IPS-18c (cell line): ENCODE results near the gene USP49.
"Not testable (repeated sequence)": the region's sequence is repeated elsewhere in the genome, so short reads cannot be mapped to it uniquely, and the experiment has no call there.

Source experiments
- H3K4me3 ChIP-seq: 2 replicates; pipeline ENCODE4 v1.7.0; 2013; ENCODE audit warnings: low read depth, mild to moderate bottlenecking, low read length, moderate library complexity; ENCODE audit not compliant: insufficient read depth
- H3K9me3 ChIP-seq: one replicate; pipeline ENCODE4 v1.6.1; 2013; ENCODE audit warnings: mild to moderate bottlenecking, low read length, moderate library complexity; ENCODE audit not compliant: control insufficient read depth, insufficient read depth

Gene USP49

DNA sequence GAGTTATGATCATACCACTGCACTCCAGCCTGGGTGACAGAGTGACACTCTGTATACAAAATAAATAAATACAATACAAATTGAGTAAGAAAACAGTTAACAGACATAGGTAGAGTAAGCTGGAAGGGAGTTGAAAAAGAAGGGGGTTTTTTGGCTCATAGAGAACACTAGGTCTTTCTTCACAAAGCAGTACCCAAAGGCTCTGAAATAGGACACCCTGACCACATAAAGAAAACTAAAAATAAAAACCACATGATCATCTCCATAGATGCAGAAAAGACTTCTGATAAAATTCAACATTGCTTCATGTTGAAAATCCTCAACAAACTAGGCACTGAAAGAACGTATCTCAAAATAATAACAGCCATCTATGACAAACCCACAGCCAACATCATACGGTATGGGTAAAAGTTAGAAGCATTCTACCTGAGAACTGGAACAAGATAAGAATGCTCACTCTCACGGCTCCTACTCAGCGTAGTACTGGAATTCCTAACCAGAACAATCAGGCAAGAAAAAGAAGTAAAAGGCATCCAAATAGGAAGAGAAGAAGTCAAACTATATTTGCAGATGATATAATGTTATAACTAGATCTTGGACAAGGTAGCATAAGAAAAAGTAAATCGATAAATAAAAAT lies 59.0 kb downstream of the USP49 start:
- no peak overlapping the region for H3K4me3 ChIP-seq
- H3K9me3 ChIP-seq = no peaks in the 10 kb centered on the region

DNA sequence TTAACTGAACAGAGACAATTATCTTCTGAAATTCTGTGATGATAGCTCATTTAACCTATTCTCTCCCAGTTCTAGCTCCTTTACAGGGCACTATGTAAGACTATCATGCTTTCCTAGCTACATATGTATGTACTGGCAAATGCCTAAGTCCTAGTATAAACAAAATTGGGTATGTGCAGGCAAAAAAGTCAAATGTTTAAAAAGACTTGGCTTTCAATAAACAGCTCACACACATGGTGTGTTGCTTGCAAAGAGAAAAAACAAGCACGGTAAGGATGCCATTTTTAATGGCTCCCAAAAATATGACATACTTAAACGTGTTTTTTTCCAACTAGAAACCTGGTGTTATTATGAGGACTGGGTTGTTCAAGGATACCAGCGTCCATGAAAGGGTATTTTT lies 62.9 kb downstream of the USP49 start:
- no peaks in the 10 kb centered on the region for H3K9me3 ChIP-seq
- no peak overlapping the region for H3K4me3 ChIP-seq

DNA sequence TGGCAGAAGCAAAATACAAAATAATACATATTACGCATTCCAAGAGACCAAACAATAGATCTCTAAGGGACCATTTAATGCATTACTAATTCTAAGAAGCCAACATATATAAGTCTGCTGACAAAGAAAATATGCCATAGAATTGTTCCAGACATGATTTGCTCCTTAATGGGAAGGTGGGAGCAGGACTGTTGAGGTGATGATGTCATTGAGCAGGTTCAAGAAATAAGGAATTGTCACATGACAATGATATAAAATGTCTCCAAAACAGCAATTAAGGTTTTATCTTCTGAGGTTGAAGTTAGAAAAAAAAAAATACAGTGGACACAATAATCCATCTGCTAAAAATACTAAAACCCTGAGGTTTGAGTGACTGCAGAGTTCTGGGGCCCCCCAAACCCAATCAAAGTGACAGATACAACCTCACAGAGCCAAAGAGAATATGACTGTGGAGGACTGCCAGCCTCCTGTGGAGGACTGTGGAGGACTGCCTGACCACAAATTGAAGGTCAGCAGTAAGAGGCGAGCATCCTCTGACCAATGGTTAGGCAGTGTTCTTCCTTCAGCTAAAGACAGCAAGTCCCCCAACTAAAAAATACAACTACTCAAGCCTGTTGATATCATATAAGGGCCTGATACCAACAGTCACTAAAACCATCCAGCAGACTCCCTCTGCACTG lies 68.7 kb downstream of the USP49 start:
- H3K9me3 ChIP-seq = no peaks in the 10 kb centered on the region
- no peak overlapping the region for H3K4me3 ChIP-seq

DNA sequence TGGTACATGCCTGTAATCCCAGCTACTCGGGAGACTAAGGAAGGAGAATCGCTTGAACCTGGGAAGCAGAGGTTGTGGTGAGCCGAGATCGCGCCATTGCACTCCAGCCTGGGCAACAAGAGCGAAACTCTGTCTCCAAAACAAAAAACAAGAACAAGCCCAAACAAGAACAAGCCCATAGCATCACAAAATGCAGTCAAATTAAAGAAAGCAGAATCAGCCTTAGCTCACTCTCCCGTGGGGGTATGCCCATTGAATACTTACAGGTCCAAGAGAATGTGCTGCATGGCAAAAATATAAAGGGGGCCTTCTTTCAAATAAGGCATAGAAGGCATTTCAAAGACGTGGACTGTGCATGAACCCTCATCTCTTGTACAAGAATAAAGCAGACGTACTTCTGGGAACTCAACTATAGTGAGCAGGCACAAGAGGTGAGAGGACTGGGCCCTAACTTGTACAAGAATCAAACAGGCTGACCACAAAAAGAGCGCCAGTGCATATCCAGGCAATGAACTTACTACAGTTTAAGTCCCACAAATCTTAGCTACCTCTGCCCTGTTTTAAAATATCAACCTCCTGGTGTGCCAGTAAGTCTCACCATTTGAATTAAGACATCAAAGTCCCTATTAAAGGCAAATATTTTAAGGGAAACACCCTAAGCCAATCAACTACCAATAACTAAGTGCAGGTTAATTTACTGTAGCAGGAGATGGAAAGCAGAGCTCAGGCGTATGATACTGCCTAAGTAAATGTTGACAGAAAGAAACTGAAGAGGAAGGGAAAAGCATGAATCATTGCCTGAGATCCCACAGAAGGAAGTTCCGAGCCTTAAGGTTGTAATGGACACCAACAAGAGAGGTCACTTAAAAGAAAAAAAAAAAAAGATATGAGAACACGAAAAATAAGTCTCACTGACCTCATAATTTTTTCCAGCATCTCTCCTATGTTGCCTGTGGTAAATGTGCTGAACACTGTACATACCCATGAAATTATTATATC lies 70.3 kb downstream of the USP49 start:
- Histone ChIP-seq H3K9me3 (no peaks in the 10 kb centered on the region), H3K4me3 (no peak overlapping the region)

DNA sequence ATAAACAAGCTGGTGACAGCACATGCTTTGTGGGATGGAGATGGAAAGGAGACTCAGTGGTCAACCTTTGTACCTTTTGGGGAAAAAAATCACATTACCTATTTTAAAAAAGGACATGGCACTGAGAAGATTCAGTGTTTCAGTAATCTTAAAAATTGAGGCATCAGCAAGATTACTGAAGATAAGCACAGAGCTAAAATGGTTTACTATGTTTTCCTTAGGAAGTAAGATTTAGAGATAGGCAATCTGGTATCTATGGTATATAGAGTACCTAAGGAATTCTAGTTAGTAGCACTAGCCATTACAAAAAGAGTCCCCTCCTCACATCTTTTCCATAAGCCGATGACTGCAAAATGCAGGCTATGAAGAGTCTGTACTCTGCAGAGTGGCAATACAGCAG lies 72.0 kb downstream of the USP49 start:
- Histone ChIP-seq H3K4me3 (no peak overlapping the region), H3K9me3 (no peaks in the 10 kb centered on the region)

DNA sequence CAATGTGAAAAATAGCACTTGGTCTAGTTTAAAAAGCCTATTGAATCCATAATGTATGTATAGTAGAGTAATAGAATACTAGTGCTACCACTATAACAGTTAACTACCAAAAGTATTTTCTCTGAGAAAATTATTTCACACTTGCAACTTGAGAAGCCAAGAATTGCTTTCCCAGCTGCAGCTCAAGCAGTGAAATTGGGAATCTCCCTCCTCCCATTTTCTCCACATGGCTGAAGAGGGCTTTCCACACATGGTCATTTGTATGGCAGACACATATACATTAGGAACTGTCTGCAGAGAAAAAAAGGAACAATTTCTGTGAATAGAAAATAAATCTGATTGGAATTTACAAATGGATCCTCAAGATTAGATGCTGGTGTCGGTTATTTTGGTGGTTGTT lies 73.2 kb downstream of the USP49 start:
- no peak overlapping the region for H3K4me3 ChIP-seq
- no peaks in the 10 kb centered on the region for H3K9me3 ChIP-seq

DNA sequence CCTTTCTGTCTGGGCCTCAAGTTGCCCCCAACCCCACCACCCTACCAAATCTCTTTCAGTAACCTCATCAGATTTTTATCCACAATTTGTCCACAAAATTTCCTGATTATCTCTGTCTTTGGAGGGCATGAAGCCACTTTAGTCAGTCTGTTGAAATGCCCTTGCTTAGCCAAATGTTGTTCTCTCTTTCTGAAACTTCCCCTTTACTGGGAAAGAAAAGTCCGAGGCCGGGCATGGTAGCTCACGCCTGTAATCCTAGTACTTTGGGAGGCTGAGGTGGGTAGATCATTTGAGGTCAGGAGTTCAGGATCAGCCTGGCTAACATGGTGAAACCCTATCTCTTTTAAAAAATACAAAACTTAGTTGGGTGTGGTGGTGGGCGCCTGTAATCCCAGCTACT lies 73.9 kb downstream of the USP49 start:
- no peaks in the 10 kb centered on the region for H3K9me3 ChIP-seq
- H3K4me3 ChIP-seq = no peak overlapping the region

DNA sequence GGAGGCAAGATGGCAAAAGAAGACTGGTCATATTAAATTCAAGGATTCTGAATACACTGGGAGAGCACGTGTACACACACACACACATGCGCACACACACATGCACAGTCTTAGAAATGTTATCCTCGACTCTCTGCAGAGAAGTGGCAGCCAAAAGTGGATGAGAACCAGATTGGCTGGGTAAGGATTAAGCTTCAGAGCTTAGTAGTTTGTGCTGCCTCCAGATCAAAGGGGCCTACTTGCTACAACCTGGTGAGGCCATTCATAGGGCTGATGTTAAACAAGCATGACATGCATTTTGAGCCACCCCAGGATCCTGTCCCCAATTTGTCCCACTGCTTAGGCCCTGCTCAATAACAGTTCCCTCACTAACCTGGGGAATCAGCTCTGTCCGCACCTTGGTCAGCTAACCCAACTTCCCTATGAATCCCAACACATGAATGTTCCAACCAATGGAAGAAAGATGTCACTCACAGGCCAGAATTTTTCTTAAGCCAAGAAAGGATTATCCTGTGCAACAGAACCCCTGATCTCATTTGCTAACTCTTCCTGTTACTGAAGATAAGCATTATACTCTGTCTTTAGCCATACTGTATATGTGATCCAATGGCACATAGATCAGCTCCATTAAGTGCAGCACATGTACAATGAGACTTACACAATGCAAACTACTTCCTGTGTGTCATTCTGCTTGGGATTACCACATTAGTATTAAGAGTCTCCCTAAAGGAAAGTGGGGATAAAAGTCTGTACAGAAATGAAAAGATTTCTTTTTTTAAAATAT lies 76.7 kb downstream of the USP49 start:
- no peaks in the 10 kb centered on the region for H3K9me3 ChIP-seq
- H3K4me3 ChIP-seq = no peak overlapping the region

DNA sequence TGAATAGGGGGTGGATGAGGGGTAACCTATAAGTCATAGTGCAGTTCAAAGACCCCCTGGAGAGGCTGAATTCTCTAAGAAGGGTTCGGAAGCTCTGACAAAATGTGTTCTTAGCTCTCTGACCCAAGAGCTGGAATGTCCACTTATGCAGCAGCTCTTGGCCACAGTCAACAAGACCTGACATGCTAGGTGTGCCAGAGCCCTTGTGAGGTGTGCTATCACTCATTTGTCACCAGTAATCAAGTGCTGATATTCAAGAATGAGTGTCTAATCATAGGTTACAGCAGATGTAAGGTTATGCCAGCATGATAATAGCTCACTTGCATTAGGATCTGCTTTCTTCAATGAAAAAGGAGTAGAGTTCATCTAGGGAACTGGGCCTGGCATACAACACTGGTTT lies 79.6 kb downstream of the USP49 start:
- no peaks in the 10 kb centered on the region for H3K9me3 ChIP-seq
- no peak overlapping the region for H3K4me3 ChIP-seq

DNA sequence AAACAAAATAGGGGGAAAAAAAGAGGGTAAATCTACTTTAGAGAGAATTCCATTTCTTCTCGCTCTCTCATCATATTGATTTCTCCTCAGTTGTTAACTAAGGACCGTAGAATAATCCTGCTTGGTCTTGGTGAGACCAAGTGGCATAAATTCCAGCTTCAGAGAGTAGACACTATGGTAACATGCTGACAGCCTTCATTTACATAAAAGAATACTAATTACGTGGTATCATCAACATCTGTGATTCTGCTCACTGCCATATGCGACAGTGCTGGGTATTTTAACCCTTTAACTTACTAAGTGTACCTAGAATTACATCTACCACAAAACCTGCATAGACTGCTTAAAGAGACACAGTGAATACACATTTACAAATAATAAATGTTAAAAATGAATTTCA lies 80.5 kb downstream of the USP49 start:
- H3K4me3 ChIP-seq = no peak overlapping the region
- H3K9me3 ChIP-seq = no peaks in the 10 kb centered on the region

DNA sequence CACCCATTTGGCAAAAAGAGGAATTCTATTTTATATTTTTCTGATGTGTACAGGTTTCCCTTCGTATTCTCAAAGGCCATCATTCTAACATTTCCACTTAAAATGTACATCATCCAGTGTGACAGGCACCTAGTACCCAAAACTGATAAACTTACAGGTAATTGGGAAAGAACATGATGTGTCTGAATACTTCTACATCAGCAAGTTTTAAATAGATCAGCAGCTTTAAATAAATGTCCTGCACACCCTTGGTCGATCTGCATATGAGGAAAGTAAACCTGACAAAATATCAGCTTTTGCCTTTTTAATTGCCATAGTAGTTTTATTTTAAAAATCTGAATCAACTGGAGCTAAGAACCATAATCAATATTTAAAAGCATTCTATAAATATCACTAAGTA lies 81.2 kb downstream of the USP49 start:
- no peak overlapping the region for H3K4me3 ChIP-seq
- no peaks in the 10 kb centered on the region for H3K9me3 ChIP-seq

DNA sequence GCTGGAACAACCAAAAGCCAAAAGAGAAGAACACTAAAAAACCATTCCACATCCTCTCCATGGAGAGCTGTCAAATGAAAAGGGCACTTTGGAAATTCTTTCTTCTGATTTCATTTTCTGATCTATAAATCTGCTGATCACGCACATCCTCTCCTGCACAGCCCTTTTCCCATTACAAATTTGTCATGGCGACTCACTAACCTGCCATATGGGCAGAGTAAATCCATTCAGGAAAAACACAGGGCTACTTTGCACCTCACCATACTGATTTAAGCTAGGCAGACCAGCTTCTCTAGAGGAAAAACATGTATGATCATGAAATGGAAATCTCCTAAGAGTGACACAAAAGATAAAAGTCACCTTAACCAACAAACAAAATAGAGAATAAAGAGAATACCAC lies 81.7 kb downstream of the USP49 start:
- Histone ChIP-seq H3K9me3 (no peaks in the 10 kb centered on the region), H3K4me3 (no peak overlapping the region)

DNA sequence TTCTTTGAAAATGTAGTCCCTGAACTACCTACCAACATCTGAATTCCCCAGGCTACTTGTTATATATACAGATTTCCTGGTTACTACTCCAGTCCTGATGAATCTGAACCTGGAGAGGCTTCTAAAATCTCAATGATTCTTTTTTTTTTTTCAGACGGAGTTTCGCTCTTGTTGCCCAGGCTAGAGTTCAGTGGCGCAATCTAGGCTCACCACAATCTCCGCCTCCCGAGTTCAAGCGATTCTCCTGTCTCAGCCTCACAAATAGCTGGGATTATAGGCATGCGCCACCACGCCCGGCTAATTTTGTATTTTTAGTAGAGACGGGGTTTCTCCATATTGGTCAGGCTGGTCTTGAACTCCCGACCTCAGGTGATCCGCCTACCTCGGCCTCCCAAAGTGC lies 83.2 kb downstream of the USP49 start:
- not testable (repeated sequence) for H3K4me3 ChIP-seq, H3K9me3 ChIP-seq

DNA sequence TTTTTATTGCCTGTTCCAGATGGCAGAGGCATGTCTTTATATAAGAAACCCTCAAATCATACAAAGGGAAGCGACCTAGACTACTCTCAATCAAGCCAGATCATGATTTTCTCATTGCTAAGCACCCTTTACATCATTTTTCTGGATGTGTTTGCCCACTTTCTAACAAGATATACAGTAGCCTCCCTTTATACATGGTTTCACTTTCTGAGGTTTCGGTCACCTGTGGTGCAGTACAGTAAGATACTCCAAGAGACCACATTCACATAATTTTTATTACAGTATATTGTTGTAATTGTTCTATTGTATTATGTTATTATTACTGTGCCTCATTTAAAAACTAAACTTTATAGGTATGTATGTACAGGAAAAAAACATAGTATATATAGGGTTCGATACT lies 84.1 kb downstream of the USP49 start:
- Histone ChIP-seq H3K9me3 (no peaks in the 10 kb centered on the region), H3K4me3 (no peak overlapping the region)

DNA sequence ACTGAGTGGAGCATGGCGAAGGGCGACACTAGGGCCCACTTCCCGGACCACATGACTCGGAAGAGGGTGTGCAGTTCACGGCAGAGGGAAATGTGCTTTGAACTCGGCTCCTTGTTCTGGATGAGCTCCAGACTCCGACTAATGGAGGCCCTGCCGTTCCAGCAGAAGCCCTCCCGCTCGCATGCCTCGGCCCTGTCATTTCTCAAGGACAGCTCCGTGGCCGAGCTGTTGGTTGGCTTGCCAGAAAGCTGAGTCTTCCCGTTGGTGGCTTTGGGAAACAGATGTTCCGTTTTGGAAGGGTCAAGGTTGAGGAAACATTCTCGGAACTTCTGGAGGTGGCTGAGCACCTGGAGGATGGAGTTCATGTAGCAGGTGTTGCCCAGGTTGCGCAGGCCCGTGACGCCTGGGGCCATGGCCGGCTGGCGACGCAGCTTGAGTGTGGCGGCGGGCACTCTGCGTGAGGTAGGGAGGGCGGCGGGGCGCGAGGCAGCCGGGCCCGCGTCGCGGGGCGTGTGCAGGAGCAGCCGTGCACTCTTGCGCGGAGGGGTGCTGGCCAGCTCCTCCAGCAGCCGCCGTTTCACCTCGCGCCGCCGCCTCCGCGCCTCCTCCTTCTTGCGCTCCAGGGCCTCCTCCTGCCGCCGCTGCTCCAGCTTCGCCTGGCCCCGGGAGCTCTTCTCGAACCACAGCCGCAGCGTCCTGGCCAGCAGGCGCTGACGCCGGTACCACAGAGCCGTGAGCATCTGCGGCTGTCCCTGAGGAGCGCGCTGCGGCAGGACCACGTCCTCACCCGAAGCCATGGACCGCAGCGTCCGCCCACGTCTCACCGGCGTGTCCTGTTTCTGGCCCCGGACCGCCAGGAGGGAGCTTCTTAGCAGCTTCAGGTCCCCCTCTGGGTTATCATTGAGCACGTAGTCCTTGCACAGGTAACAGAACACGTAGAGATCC lies 89.1 kb downstream of the USP49 start:
- H3K4me3 ChIP-seq = no peak overlapping the region
- no peaks in the 10 kb centered on the region for H3K9me3 ChIP-seq

DNA sequence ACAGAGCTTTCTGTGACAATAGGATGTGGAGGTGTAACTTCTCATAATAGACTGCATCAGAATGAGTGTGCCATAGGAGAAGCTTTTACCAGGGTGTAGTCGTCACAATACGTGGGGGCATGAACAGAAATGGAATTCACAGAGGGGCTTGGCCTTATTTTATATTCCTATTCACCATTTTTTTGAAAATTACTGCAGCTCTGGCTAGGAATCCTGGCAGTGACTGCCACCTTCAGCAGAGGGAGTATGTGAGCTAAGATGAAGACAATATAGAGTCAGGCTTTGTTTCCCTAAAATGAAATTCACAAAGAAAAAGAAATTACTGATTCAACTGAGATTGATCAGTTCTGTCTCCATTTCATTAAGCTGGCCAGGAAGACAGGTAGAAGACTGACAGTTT lies 93.8 kb downstream of the USP49 start:
- Histone ChIP-seq H3K4me3 (no peak overlapping the region), H3K9me3 (no peaks in the 10 kb centered on the region)
